SU-DHL-6 (cell line): Measurements from ENCODE around the gene SEMA4D.

Experiments used
- H2AFZ ChIP-seq: fragments of 200-600 bp; sonication (generic); 2 replicates; pipeline ENCODE4 v1.6.1; 2014; ENCODE audit warnings: low read depth, mild to moderate bottlenecking, moderate library complexity, mixed read lengths, antibody characterized with exemption, low read length; ENCODE audit not compliant: severe bottlenecking
- H3F3A ChIP-seq: fragments of 200-600 bp; shearing (Covaris generic); 2 replicates; pipeline ENCODE4 v1.6.0; 2016; ENCODE audit warnings: antibody characterized with exemption, mild to moderate bottlenecking; ENCODE audit not compliant: insufficient read depth
- H3K27ac ChIP-seq: fragments of 200-600 bp; sonication (generic); 2 replicates; pipeline ENCODE4 v1.5.1; 2016; ENCODE audit warnings: low read depth, mild to moderate bottlenecking, low read length, moderate library complexity, mixed read lengths
- H3K27me3 ChIP-seq: fragments of 200-600 bp; sonication (generic), shearing (Covaris generic); 2 replicates; pipeline ENCODE4 v1.6.0; 2014; ENCODE audit warnings: mild to moderate bottlenecking, low read length
- H3K36me3 ChIP-seq: fragments of 200-600 bp; sonication (generic); 2 replicates; pipeline ENCODE4 v1.6.1; 2014; ENCODE audit warnings: mild to moderate bottlenecking, low read length, mixed read lengths
- H3K4me2 ChIP-seq: fragments of 300-600, 200-600 bp; shearing (Covaris generic), sonication (generic); 2 replicates; pipeline ENCODE4 v1.6.0; 2014; ENCODE audit warnings: low read length, low read depth, mild to moderate bottlenecking; ENCODE audit not compliant: poor library complexity, severe bottlenecking
- H3K4me3 ChIP-seq: fragments of 200-600 bp; sonication (generic); 2 replicates; pipeline ENCODE4 v1.5.1; 2014; ENCODE audit warnings: antibody characterized with exemption, low read length, mild to moderate bottlenecking, mixed read lengths; ENCODE audit not compliant: insufficient read depth, poor library complexity, severe bottlenecking
- H3K79me2 ChIP-seq: fragments of 200-600 bp; sonication (generic); 2 replicates; pipeline ENCODE4 v1.6.1; 2014; ENCODE audit warnings: mild to moderate bottlenecking, low read length, moderate library complexity; ENCODE audit not compliant: insufficient read depth
- H3K9ac ChIP-seq: fragments of 200-600 bp; sonication (generic); 2 replicates; pipeline ENCODE4 v1.7.0; 2014; ENCODE audit warnings: mild to moderate bottlenecking, low read length
- H3K9me2 ChIP-seq: fragments of 200-600 bp; sonication (generic); replicated peaks from 2 replicates; pipeline ENCODE4 v1.6.1; 2014; ENCODE audit warnings: low read length; ENCODE audit not compliant: insufficient read depth
- H3K9me3 ChIP-seq: fragments of 200-600 bp; sonication (generic); 2 replicates; pipeline ENCODE4 v1.6.1; 2014; ENCODE audit warnings: low read length, mixed read lengths; ENCODE audit not compliant: insufficient read depth
- H4K20me1 ChIP-seq: fragments of 200-600 bp; sonication (generic); 2 replicates; pipeline ENCODE4 v1.6.1; 2014; ENCODE audit warnings: low read depth, mild to moderate bottlenecking, antibody characterized with exemption, low read length, moderate library complexity, mixed read lengths
- EZH2phosphoT487 ChIP-seq: fragments of 200-600 bp; sonication (generic), shearing (Covaris generic); conservative IDR thresholded peaks from 2 replicates; pipeline ENCODE4 v1.6.1; 2018; ENCODE audit warnings: mild to moderate bottlenecking, antibody characterized with exemption, low read length, moderate library complexity, mixed read lengths
- TF ChIP-seq, protein P1 (sequence below): fragments of 200-600 bp; sonication (generic); IDR thresholded peaks from one replicate; pipeline ENCODE4 v1.5.1; 2017; ENCODE audit warnings: antibody characterized with exemption, mild to moderate bottlenecking, low read length, moderate library complexity; ENCODE audit not compliant: insufficient read depth, poor library complexity, severe bottlenecking

SEMA4D gene

DNA sequence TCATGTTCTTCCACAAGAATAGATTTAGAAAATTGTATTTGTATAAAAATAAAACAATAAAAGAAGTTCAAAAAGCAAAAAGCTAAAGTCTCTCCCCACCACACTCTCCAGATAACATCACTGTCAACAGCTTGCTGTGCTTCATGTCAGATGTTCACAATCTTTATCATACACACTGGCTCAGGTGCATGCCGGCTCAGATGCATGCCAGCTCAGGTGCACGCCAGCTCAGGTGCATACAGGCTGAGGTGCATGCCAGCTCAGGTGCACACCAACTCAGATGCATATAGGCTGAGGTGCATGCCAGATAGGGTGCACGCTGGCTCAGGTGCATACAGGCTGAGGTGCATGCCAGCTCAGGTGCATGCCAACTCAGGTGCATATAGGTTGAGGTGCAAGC lies 26.5 kb downstream of the SEMA4D start:
- H3K4me2 ChIP-seq, result no peak overlapping the region
- no peaks in the 10 kb centered on the region for H3K9me2 ChIP-seq
- no peak overlapping the region for H3K27ac ChIP-seq
- H3K27me3 ChIP-seq, result no peaks in the 10 kb centered on the region
- no peaks in the 10 kb centered on the region for H3F3A ChIP-seq
- no peaks in the 10 kb centered on the region for H3K36me3 ChIP-seq
- H2AFZ ChIP-seq, result no peak overlapping the region
- TF ChIP-seq, protein P1, sequence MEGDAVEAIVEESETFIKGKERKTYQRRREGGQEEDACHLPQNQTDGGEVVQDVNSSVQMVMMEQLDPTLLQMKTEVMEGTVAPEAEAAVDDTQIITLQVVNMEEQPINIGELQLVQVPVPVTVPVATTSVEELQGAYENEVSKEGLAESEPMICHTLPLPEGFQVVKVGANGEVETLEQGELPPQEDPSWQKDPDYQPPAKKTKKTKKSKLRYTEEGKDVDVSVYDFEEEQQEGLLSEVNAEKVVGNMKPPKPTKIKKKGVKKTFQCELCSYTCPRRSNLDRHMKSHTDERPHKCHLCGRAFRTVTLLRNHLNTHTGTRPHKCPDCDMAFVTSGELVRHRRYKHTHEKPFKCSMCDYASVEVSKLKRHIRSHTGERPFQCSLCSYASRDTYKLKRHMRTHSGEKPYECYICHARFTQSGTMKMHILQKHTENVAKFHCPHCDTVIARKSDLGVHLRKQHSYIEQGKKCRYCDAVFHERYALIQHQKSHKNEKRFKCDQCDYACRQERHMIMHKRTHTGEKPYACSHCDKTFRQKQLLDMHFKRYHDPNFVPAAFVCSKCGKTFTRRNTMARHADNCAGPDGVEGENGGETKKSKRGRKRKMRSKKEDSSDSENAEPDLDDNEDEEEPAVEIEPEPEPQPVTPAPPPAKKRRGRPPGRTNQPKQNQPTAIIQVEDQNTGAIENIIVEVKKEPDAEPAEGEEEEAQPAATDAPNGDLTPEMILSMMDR, result no peak
- no peak for TF ChIP-seq EZH2phosphoT487
- H4K20me1 ChIP-seq, result no peaks in the 10 kb centered on the region
- no peak overlapping the region for H3K4me3 ChIP-seq
- H3K9ac ChIP-seq, result no peak overlapping the region
- H3K9me3 ChIP-seq, result no peaks in the 10 kb centered on the region
- H3K79me2 ChIP-seq, result no peaks in the 10 kb centered on the region

- no peaks in the 10 kb centered on the region for H3K9me2 ChIP-seq
- no peak overlapping the region for H3K27ac ChIP-seq
- H3K4me3 ChIP-seq, result no peak overlapping the region
- no peak overlapping the region for H2AFZ ChIP-seq
- no peak overlapping the region for H3K9ac ChIP-seq
- no peaks in the 10 kb centered on the region for H3F3A ChIP-seq
- H3K79me2 ChIP-seq, result no peaks in the 10 kb centered on the region
- H4K20me1 ChIP-seq, result no peaks in the 10 kb centered on the region; the same call in 1 of the 2 replicates
- H3K4me2 ChIP-seq, result no peak overlapping the region
- TF ChIP-seq EZH2phosphoT487, result no peak
- TF ChIP-seq, protein P1, result no peak
- no peaks in the 10 kb centered on the region for H3K27me3 ChIP-seq
- H3K36me3 ChIP-seq, result no peaks in the 10 kb centered on the region
- no peaks in the 10 kb centered on the region for H3K9me3 ChIP-seq
Observed at GRCh38 chr9:89470224-89470839, 27.6 kb downstream of the SEMA4D start.

DNA sequence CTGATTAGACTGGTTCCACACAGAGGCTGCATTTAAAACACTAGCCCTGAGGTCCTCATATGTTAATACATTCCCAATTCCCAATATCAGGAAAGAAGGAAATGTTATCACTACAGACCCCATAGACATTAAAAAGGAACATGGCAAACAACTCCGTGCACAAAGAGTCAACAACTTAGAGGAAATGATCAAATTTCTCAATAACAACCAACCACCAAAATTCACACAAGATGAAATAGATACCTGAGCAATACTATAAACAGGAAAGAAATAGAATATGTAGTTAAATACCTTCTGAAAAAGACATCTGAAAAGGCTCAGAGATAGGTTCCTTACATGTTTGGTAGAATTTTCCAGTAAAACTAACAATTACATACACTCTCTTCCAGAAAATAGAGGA lies 28.9 kb downstream of the SEMA4D start:
- Histone ChIP-seq H3F3A (no peaks in the 10 kb centered on the region), H3K4me2 (no peak overlapping the region), H2AFZ (no peak overlapping the region), H3K36me3 (no peaks in the 10 kb centered on the region), H3K27ac (no peak overlapping the region), H3K79me2 (no peaks in the 10 kb centered on the region), H3K27me3 (no peaks in the 10 kb centered on the region), H3K9me3 (no peaks in the 10 kb centered on the region), H3K4me3 (no peak overlapping the region), H3K9ac (no peak overlapping the region), H4K20me1 (no peaks in the 10 kb centered on the region; the same call in 1 of the 2 replicates), H3K9me2 (no peaks in the 10 kb centered on the region)
- no peak for TF ChIP-seq EZH2phosphoT487
- TF ChIP-seq, protein P1, result no peak
